ENCODE measurements around the gene DGKD. TPM values are rescaled to one million over a fixed set of nuclear protein-coding genes. Genes with fewer than 3 reads are reported as not detected.

Gene DGKD
- total RNA-seq, 1 experiment from 2014 or later, result 41.4 TPM

GRCh38 chr2:233356546-233357308 lies 2.4 kb downstream of the DGKD start (continued):
- TF ChIP-seq, protein P1, sequence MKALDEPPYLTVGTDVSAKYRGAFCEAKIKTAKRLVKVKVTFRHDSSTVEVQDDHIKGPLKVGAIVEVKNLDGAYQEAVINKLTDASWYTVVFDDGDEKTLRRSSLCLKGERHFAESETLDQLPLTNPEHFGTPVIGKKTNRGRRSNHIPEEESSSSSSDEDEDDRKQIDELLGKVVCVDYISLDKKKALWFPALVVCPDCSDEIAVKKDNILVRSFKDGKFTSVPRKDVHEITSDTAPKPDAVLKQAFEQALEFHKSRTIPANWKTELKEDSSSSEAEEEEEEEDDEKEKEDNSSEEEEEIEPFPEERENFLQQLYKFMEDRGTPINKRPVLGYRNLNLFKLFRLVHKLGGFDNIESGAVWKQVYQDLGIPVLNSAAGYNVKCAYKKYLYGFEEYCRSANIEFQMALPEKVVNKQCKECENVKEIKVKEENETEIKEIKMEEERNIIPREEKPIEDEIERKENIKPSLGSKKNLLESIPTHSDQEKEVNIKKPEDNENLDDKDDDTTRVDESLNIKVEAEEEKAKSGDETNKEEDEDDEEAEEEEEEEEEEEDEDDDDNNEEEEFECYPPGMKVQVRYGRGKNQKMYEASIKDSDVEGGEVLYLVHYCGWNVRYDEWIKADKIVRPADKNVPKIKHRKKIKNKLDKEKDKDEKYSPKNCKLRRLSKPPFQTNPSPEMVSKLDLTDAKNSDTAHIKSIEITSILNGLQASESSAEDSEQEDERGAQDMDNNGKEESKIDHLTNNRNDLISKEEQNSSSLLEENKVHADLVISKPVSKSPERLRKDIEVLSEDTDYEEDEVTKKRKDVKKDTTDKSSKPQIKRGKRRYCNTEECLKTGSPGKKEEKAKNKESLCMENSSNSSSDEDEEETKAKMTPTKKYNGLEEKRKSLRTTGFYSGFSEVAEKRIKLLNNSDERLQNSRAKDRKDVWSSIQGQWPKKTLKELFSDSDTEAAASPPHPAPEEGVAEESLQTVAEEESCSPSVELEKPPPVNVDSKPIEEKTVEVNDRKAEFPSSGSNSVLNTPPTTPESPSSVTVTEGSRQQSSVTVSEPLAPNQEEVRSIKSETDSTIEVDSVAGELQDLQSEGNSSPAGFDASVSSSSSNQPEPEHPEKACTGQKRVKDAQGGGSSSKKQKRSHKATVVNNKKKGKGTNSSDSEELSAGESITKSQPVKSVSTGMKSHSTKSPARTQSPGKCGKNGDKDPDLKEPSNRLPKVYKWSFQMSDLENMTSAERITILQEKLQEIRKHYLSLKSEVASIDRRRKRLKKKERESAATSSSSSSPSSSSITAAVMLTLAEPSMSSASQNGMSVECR (CRISPR knock-in tag; IDR thresholded peaks at IDR 0.05; ENCODE audit: borderline replicate concordance), result no peak
- TF ChIP-seq, protein P2, sequence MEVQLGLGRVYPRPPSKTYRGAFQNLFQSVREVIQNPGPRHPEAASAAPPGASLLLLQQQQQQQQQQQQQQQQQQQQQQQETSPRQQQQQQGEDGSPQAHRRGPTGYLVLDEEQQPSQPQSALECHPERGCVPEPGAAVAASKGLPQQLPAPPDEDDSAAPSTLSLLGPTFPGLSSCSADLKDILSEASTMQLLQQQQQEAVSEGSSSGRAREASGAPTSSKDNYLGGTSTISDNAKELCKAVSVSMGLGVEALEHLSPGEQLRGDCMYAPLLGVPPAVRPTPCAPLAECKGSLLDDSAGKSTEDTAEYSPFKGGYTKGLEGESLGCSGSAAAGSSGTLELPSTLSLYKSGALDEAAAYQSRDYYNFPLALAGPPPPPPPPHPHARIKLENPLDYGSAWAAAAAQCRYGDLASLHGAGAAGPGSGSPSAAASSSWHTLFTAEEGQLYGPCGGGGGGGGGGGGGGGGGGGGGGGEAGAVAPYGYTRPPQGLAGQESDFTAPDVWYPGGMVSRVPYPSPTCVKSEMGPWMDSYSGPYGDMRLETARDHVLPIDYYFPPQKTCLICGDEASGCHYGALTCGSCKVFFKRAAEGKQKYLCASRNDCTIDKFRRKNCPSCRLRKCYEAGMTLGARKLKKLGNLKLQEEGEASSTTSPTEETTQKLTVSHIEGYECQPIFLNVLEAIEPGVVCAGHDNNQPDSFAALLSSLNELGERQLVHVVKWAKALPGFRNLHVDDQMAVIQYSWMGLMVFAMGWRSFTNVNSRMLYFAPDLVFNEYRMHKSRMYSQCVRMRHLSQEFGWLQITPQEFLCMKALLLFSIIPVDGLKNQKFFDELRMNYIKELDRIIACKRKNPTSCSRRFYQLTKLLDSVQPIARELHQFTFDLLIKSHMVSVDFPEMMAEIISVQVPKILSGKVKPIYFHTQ (CRISPR knock-in tag; IDR thresholded peaks at IDR 0.05), result no peak
- TF ChIP-seq, protein P3, sequence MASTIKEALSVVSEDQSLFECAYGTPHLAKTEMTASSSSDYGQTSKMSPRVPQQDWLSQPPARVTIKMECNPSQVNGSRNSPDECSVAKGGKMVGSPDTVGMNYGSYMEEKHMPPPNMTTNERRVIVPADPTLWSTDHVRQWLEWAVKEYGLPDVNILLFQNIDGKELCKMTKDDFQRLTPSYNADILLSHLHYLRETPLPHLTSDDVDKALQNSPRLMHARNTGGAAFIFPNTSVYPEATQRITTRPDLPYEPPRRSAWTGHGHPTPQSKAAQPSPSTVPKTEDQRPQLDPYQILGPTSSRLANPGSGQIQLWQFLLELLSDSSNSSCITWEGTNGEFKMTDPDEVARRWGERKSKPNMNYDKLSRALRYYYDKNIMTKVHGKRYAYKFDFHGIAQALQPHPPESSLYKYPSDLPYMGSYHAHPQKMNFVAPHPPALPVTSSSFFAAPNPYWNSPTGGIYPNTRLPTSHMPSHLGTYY (CRISPR knock-in tag; IDR thresholded peaks at IDR 0.05), result no peak
- TF ChIP-seq SP1 (CRISPR knock-in tag; conservative IDR thresholded peaks at IDR 0.05) (no peak), MYBL2 (CRISPR knock-in tag; IDR thresholded peaks at IDR 0.05) (no peak), AFF4 (CRISPR knock-in tag; IDR thresholded peaks at IDR 0.05; ENCODE audit: borderline replicate concordance) (no peak), GABPB1 (CRISPR knock-in tag; IDR thresholded peaks at IDR 0.05) (no peak), ELF4 (CRISPR knock-in tag; IDR thresholded peaks at IDR 0.05; ENCODE audit: low read depth) (no peak), ZNF416 (CRISPR knock-in tag; IDR thresholded peaks at IDR 0.05) (no peak), ZNF121 (CRISPR knock-in tag; IDR thresholded peaks at IDR 0.05) (no peak), ZNF219 (CRISPR knock-in tag; IDR thresholded peaks at IDR 0.05; ENCODE audit: borderline replicate concordance) (no peak)
- TF ChIP-seq, protein P4, sequence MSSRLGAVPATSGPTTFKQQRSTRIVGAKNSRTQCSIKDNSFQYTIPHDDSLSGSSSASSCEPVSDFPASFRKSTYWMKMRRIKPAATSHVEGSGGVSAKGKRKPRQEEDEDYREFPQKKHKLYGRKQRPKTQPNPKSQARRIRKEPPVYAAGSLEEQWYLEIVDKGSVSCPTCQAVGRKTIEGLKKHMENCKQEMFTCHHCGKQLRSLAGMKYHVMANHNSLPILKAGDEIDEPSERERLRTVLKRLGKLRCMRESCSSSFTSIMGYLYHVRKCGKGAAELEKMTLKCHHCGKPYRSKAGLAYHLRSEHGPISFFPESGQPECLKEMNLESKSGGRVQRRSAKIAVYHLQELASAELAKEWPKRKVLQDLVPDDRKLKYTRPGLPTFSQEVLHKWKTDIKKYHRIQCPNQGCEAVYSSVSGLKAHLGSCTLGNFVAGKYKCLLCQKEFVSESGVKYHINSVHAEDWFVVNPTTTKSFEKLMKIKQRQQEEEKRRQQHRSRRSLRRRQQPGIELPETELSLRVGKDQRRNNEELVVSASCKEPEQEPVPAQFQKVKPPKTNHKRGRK (CRISPR knock-in tag; IDR thresholded peaks at IDR 0.05; ENCODE audit: borderline replicate concordance), result no peak
